Omental fat pad (tissue), 4 donors: Measurements from ENCODE around the gene TTC32. TPM values are rescaled to one million over a fixed set of nuclear protein-coding genes. Genes with fewer than 3 reads are reported as not detected.

ENCODE experiments used
- ATAC-seq: fragments of 150-250 bp; one replicate; pipeline ENCODE4 v1.9.1; 2016; ENCODE audit warnings: mild to moderate bottlenecking, moderate library complexity; ENCODE audit not compliant: low FRiP score
- DNase-seq: peaks from one replicate; pipeline ENCODE4 v3.0.0-alpha.2; 2019; ENCODE audit warnings: low spot score
- CTCF ChIP-seq, 3 donors: fragments of 450-650 bp; IDR thresholded peaks; one replicate each; pipeline ENCODE4 v1.5.1; 2016 to 2017; ENCODE audit warnings: antibody characterized with exemption in 3 of 3, mild to moderate bottlenecking in 3 of 3, moderate library complexity in 2 of 3
- total RNA-seq, 4 donors: library from RNA; depleted of rRNA; stranded (reverse); fragments of >200 nt; gene quantifications; one replicate each; pipeline ENCODE4 v1.1.0, GENCODE V29; 2016

The TTC32 gene
- total RNA-seq, 4 donors from 2014 or later: 6.0 to 18.1 (median 7.5) TPM

- DNase-seq (no peak), ATAC-seq (no peak)
- TF ChIP-seq CTCF (IDR thresholded peaks at IDR 0.05): no peak
Observed at GRCh38 chr2:19874726-19875125, 27.1 kb downstream of the TTC32 start.

GRCh38 chr2:19873014-19873413, 28.8 kb downstream of the TTC32 start:
- TF ChIP-seq CTCF (IDR thresholded peaks at IDR 0.05): no peak

GRCh38 chr2:19872302-19872701, 29.5 kb downstream of the TTC32 start:
- TF ChIP-seq CTCF (IDR thresholded peaks at IDR 0.05): no peak
- DNase-seq (no peak), ATAC-seq (no peak)

More at GRCh38 chr2:19873014-19873413, 28.8 kb downstream of the TTC32 start:
- DNase-seq: no peak
- no peak for ATAC-seq

- ATAC-seq (no peak), DNase-seq (no peak)
- TF ChIP-seq CTCF (IDR thresholded peaks at IDR 0.05): no peak
Observed at GRCh38 chr2:19871836-19872235, 29.9 kb downstream of the TTC32 start.

- no peak for DNase-seq
Observed at GRCh38 chr2:19870792-19871191, 31.0 kb downstream of the TTC32 start.

GRCh38 chr2:19868701-19869580, 32.8 kb downstream of the TTC32 start:
- DNase-seq: no peak
- no peak for TF ChIP-seq CTCF (IDR thresholded peaks at IDR 0.05)
- ATAC-seq: peak; percentile 35

More at GRCh38 chr2:19870792-19871191, 31.0 kb downstream of the TTC32 start:
- ATAC-seq: no peak
- no peak for TF ChIP-seq CTCF (IDR thresholded peaks at IDR 0.05)

GRCh38 chr2:19868224-19868623, 33.6 kb downstream of the TTC32 start:
- no peak for ATAC-seq
- no peak for TF ChIP-seq CTCF (IDR thresholded peaks at IDR 0.05)
- DNase-seq: no peak
